ENCODE results near the gene HOXB3.

GRCh38 chr17:48619826-48620449 lies 29.9 kb upstream of the HOXB3 start:
- TF ChIP-seq POLR2A (IDR thresholded peaks at IDR 0.05) (no peak), CTCF (IDR thresholded peaks at IDR 0.05) (no peak)
